K562 (cell line): ENCODE measurements around the gene NLE1. TPM values are rescaled to one million over a fixed set of nuclear protein-coding genes. Genes with fewer than 3 reads are reported as not detected.

Experiments used
- CBFB ChIP-seq: sonication (generic); formaldehyde crosslinking; IDR thresholded peaks from 2 replicates; pipeline ENCODE4 v1.4.0; 2020; ENCODE audit warnings: mild to moderate bottlenecking, missing genetic modification reagents
- CLOCK ChIP-seq: fragments of 250-450 bp; sonication (Bioruptor Pico); IDR thresholded peaks from 2 replicates; pipeline ENCODE4 v1.4.0; 2020; ENCODE audit warnings: mild to moderate bottlenecking, moderate library complexity, borderline replicate concordance
- GMEB1 ChIP-seq: fragments of 250-450 bp; sonication (Bioruptor Pico); IDR thresholded peaks from 2 replicates; pipeline ENCODE4 v1.4.0; 2020; ENCODE audit warnings: mild to moderate bottlenecking
- ILF3 ChIP-seq: fragments of 450-650 bp; IDR thresholded peaks from 2 replicates; pipeline ENCODE4 v1.6.1; 2018; ENCODE audit warnings: antibody characterized with exemption, mild to moderate bottlenecking, moderate library complexity, borderline replicate concordance
- KAT8 ChIP-seq: fragments of 450-650 bp; IDR thresholded peaks from 2 replicates; pipeline ENCODE4 v1.6.1; 2016; ENCODE audit warnings: low read depth, mild to moderate bottlenecking
- KLF16 ChIP-seq: IDR thresholded peaks from 2 replicates; pipeline ENCODE4 v1.6.1; 2016; ENCODE audit warnings: antibody characterized with exemption
- MYBL2 ChIP-seq, 2 experiments: fragments of 450-650 bp in 1 of 2; sonication (generic) in 1 of 2; formaldehyde crosslinking in 1 of 2; IDR thresholded peaks; 2 replicates each; pipeline versions ENCODE4 v1.6.1 to v1.8.1; 2017 to 2022; ENCODE audit warnings: borderline replicate concordance in 1 of 2, inconsistent platforms in 1 of 2, low read depth in 1 of 2, mild to moderate bottlenecking in 1 of 2, missing genetic modification reagents in 1 of 2, moderate library complexity in 1 of 2
- NRF1 ChIP-seq, 2 experiments: fragments of 450-650 bp; IDR thresholded peaks in 1 of 2; conservative IDR thresholded peaks in 1 of 2; 2 replicates each; pipeline ENCODE4 v1.6.1; 2014; ENCODE audit warnings: mild to moderate bottlenecking in 2 of 2
- ZBTB17 ChIP-seq: fragments of 450-650 bp; formaldehyde crosslinking; IDR thresholded peaks from 2 replicates; pipeline ENCODE4 v1.4.0; 2020; ENCODE audit warnings: mild to moderate bottlenecking
- ZEB2 ChIP-seq: fragments of 450-650 bp; IDR thresholded peaks from 2 replicates; pipeline ENCODE4 v1.6.1; 2016
- ZNF133 ChIP-seq: fragments of 250-450 bp; sonication (Bioruptor Pico); IDR thresholded peaks from 2 replicates; pipeline ENCODE4 v1.4.0; 2020; ENCODE audit warnings: mild to moderate bottlenecking
- ZNF143 ChIP-seq: sonication (generic); formaldehyde crosslinking; IDR thresholded peaks from 2 replicates; pipeline ENCODE4 v1.9.0; 2022; ENCODE audit warnings: mild to moderate bottlenecking, missing genetic modification reagents
- ZNF217 ChIP-seq: sonication (generic); formaldehyde crosslinking; IDR thresholded peaks from 2 replicates; pipeline ENCODE4 v1.8.0; 2022; ENCODE audit warnings: mild to moderate bottlenecking, missing genetic modification reagents
- ZNF253 ChIP-seq: fragments of 250-450 bp; sonication (Bioruptor Pico); conservative IDR thresholded peaks from 2 replicates; pipeline ENCODE4 v1.6.1; 2021; ENCODE audit warnings: mild to moderate bottlenecking
- polyA plus RNA-seq, 8 experiments: library from polyadenylated mRNA; depleted of rRNA in 4 of 8; stranded (reverse) in 5 of 8; unstranded in 3 of 8; fragments of >200 nt; fragmentation: Nextera tagmentation in 2 of 8; fragmentation: Illumina TruSeq in 1 of 8; extraction: Ambion mirVana in 2 of 8; extraction: Trizol in 1 of 8; gene quantifications; 2 replicates each; pipeline versions ENCODE4 v1.2.1 to v1.2.3, GENCODE V29; 2011 to 2014; ENCODE audit warnings: inconsistent platforms in 1 of 8, missing spikeins in 1 of 8
- total RNA-seq, 7 experiments: library from RNA; depleted of rRNA in 6 of 7; stranded (reverse); fragments of >200 nt in 6 of 7; fragmentation: Illumina TruSeq in 2 of 7; extraction: Trizol in 2 of 7; gene quantifications; 2 replicates each; pipeline versions ENCODE4 v1.2.1 to v1.2.3, GENCODE V29; 2011 to 2021; ENCODE audit warnings: low replicate concordance in 1 of 7
- TF ChIP-seq, protein P1 (sequence below): sonication (generic); formaldehyde crosslinking; IDR thresholded peaks from 2 replicates; pipeline ENCODE4 v1.9.0; 2022; ENCODE audit warnings: mild to moderate bottlenecking, missing genetic modification reagents
- TF ChIP-seq, protein P2 (sequence below): sonication (generic); formaldehyde crosslinking; IDR thresholded peaks from 2 replicates; pipeline ENCODE4 v1.8.1; 2022; ENCODE audit warnings: missing genetic modification reagents
- TF ChIP-seq, protein P3 (sequence below), 2 experiments: IDR thresholded peaks in 1 of 2; conservative IDR thresholded peaks in 1 of 2; 2 replicates each; pipeline ENCODE4 v1.6.1; 2016; ENCODE audit warnings: low read depth in 2 of 2, mild to moderate bottlenecking in 1 of 2, missing compliant biosample characterization in 1 of 2, missing genetic modification characterization in 1 of 2, moderate library complexity in 1 of 2

The NLE1 gene
- total and polyA plus RNA-seq, 9 of the 15 experiments (the other 6 are each of a cell fraction or from before 2014, with no cell fraction given): 3.8 to 69.0 (median 29.4) TPM

- TF ChIP-seq MYBL2 (IDR thresholded peaks at IDR 0.05; ENCODE audit: low read depth) (no peak), MYBL2 (CRISPR knock-in tag; IDR thresholded peaks at IDR 0.05; ENCODE audit: borderline replicate concordance) (no peak), CLOCK (CRISPR knock-in tag) (no peak), CBFB (CRISPR knock-in tag) (no peak), ZNF253 (CRISPR knock-in tag) (no peak), ZNF217 (CRISPR knock-in tag) (no peak), ILF3 (no peak), KLF16 (peak; percentile 48; the same call in 1 of the 2 replicates), ZNF143 (no peak), KAT8 (no peak), NRF1 (conservative IDR thresholded peaks at IDR 0.05 in 1 of 2, IDR thresholded peaks at IDR 0.05 in 1 of 2) (peak; percentile 46 to 59; a peak in 3 of 4 replicates), GMEB1 (peak; percentile 87), ZNF133 (CRISPR knock-in tag) (no peak), ZEB2 (0 out of 2 replicates have a peak, but pooled peaks have one; percentile 44), ZBTB17 (no peak)
- TF ChIP-seq, protein P1, sequence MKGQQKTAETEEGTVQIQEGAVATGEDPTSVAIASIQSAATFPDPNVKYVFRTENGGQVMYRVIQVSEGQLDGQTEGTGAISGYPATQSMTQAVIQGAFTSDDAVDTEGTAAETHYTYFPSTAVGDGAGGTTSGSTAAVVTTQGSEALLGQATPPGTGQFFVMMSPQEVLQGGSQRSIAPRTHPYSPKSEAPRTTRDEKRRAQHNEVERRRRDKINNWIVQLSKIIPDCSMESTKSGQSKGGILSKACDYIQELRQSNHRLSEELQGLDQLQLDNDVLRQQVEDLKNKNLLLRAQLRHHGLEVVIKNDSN: peak; percentile 76
- TF ChIP-seq, protein P2, sequence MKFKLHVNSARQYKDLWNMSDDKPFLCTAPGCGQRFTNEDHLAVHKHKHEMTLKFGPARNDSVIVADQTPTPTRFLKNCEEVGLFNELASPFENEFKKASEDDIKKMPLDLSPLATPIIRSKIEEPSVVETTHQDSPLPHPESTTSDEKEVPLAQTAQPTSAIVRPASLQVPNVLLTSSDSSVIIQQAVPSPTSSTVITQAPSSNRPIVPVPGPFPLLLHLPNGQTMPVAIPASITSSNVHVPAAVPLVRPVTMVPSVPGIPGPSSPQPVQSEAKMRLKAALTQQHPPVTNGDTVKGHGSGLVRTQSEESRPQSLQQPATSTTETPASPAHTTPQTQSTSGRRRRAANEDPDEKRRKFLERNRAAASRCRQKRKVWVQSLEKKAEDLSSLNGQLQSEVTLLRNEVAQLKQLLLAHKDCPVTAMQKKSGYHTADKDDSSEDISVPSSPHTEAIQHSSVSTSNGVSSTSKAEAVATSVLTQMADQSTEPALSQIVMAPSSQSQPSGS (CRISPR knock-in tag): no peak
- TF ChIP-seq, protein P3, sequence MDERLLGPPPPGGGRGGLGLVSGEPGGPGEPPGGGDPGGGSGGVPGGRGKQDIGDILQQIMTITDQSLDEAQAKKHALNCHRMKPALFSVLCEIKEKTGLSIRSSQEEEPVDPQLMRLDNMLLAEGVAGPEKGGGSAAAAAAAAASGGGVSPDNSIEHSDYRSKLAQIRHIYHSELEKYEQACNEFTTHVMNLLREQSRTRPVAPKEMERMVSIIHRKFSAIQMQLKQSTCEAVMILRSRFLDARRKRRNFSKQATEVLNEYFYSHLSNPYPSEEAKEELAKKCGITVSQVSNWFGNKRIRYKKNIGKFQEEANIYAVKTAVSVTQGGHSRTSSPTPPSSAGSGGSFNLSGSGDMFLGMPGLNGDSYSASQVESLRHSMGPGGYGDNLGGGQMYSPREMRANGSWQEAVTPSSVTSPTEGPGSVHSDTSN (CRISPR knock-in tag; IDR thresholded peaks at IDR 0.05; ENCODE audit: low read depth): no peak
- TF ChIP-seq, protein P3 (tag; conservative IDR thresholded peaks at IDR 0.05; ENCODE audit: low read depth): no peak
These were observed at the start of gene NLE1 (continued) for GRCh38 chr17:35141681-35142466.
